Trophoblast cell (in vitro differentiated cells and primary cell): Measurements from ENCODE around the gene CAMK1D.

Source experiments
- DNase-seq, 2 donors: peaks; one replicate each; pipeline ENCODE4 v3.0.0-alpha.2; 2016
- H2AFZ ChIP-seq: 2 replicates; pipeline ENCODE4 v1.6.1; 2013; ENCODE audit warnings: low read length, moderate library complexity, mild to moderate bottlenecking; ENCODE audit not compliant: insufficient read depth, poor library complexity
- H2AK5ac ChIP-seq: 2 replicates; pipeline ENCODE4 v1.6.1; 2013; ENCODE audit warnings: mild to moderate bottlenecking, low read length
- H2BK120ac ChIP-seq: 2 replicates; pipeline ENCODE4 v1.6.1; 2013; ENCODE audit warnings: low read length, mild to moderate bottlenecking, moderate library complexity; ENCODE audit not compliant: insufficient read depth, poor library complexity
- H2BK12ac ChIP-seq: 2 replicates; pipeline ENCODE4 v1.6.1; 2013; ENCODE audit warnings: mild to moderate bottlenecking, low read length, moderate library complexity
- H2BK5ac ChIP-seq: 2 replicates; pipeline ENCODE4 v1.6.1; 2013; ENCODE audit warnings: low read length, low read depth, moderate library complexity, mild to moderate bottlenecking; ENCODE audit not compliant: poor library complexity
- H3K14ac ChIP-seq: 2 replicates; pipeline ENCODE4 v1.6.1; 2013; ENCODE audit warnings: mild to moderate bottlenecking, low read length
- H3K18ac ChIP-seq: 2 replicates; pipeline ENCODE4 v1.6.1; 2013; ENCODE audit warnings: mild to moderate bottlenecking, low read length
- H3K23ac ChIP-seq: 2 replicates; pipeline ENCODE4 v1.6.1; 2013; ENCODE audit warnings: low read length
- H3K27ac ChIP-seq: 2 replicates; pipeline ENCODE4 v1.5.1; 2013; ENCODE audit warnings: low read depth, mild to moderate bottlenecking, inconsistent platforms, low read length, moderate library complexity
- H3K27me3 ChIP-seq: 2 replicates; pipeline ENCODE4 v1.6.1; 2013; ENCODE audit warnings: inconsistent platforms, mild to moderate bottlenecking, low read length, moderate library complexity; ENCODE audit not compliant: insufficient read depth
- H3K36me3 ChIP-seq, 2 experiments: 1 replicate in 1 of 2; 2 replicates in 1 of 2; pipeline ENCODE4 v1.6.1; 2013; ENCODE audit warnings: low read length in 2 of 2, mild to moderate bottlenecking in 2 of 2, moderate library complexity in 1 of 2; ENCODE audit not compliant: insufficient read depth in 2 of 2, control insufficient read depth in 1 of 2
- H3K4ac ChIP-seq: 2 replicates; pipeline ENCODE4 v1.6.1; 2013; ENCODE audit warnings: low read depth, mild to moderate bottlenecking, low read length, moderate library complexity
- H3K4me1 ChIP-seq, 2 experiments: 1 replicate in 1 of 2; 2 replicates in 1 of 2; pipeline ENCODE4 v1.6.1; 2013; ENCODE audit warnings: low read length in 2 of 2, mild to moderate bottlenecking in 2 of 2, moderate library complexity in 1 of 2; ENCODE audit not compliant: insufficient read depth in 2 of 2, control insufficient read depth in 1 of 2
- H3K4me2 ChIP-seq: 2 replicates; pipeline ENCODE4 v1.6.1; 2013; ENCODE audit warnings: inconsistent platforms, mild to moderate bottlenecking, low read length, moderate library complexity
- H3K4me3 ChIP-seq: 2 replicates; pipeline ENCODE4 v1.5.1; 2013; ENCODE audit warnings: mild to moderate bottlenecking, low read depth, low read length, inconsistent platforms
- H3K79me1 ChIP-seq: one replicate; pipeline ENCODE4 v1.6.1; 2013; ENCODE audit warnings: low read length
- H3K79me2 ChIP-seq: 2 replicates; pipeline ENCODE4 v1.6.1; 2013; ENCODE audit warnings: low read length, mild to moderate bottlenecking; ENCODE audit not compliant: control insufficient read depth, insufficient read depth, poor library complexity
- H3K9ac ChIP-seq: 2 replicates; pipeline ENCODE4 v1.6.1; 2013; ENCODE audit warnings: mild to moderate bottlenecking, low read length
- H3K9me3 ChIP-seq: 2 replicates; pipeline ENCODE4 v1.6.1; 2013; ENCODE audit warnings: low read depth, mild to moderate bottlenecking, control low read depth, inconsistent platforms, low read length; ENCODE audit not compliant: insufficient read depth
- H4K12ac ChIP-seq: 2 replicates; pipeline ENCODE4 v1.6.1; 2013; ENCODE audit warnings: low read depth, mild to moderate bottlenecking, low read length, moderate library complexity
- H4K8ac ChIP-seq: 2 replicates; pipeline ENCODE4 v1.6.1; 2013; ENCODE audit warnings: low read depth, mild to moderate bottlenecking, low read length, moderate library complexity
- H4K91ac ChIP-seq: one replicate; pipeline ENCODE4 v1.6.1; 2013; ENCODE audit warnings: low read depth, mild to moderate bottlenecking, low read length, moderate library complexity
- WGBS: extraction: QIAGEN DNeasy Blood & Tissue Kit; methylation state at CpG from one replicate; pipeline ENCODE4 v1.1.7; 2013; ENCODE audit warnings: missing lambda C conversion rate; ENCODE audit not compliant: insufficient read length, insufficient coverage; ENCODE audit errors: extremely low coverage; 5-methylcytosine and 5-hydroxymethylcytosine counted together

The CAMK1D gene

GRCh38 chr10:12839941-12840611 lies 490.7 kb downstream of the CAMK1D start:
- Histone ChIP-seq H2BK120ac (no peak overlapping the region), H2AK5ac (no peak overlapping the region), H3K36me3 (no peaks in the 10 kb centered on the region), H3K4me3 (no peak overlapping the region), H3K4me1 (peaks cover 9 to 16% of the 10 kb centered on the region in 2 experiments), H3K18ac (no peak overlapping the region), H2AFZ (no peak overlapping the region), H3K79me1 (peaks cover 16% of the 10 kb centered on the region), H3K14ac (no peak overlapping the region), H3K27me3 (no peaks in the 10 kb centered on the region), H3K9ac (no peak overlapping the region), H3K4me2 (no peak overlapping the region), H3K27ac (no peak overlapping the region), H3K4ac (no peak overlapping the region), H3K9me3 (no peaks in the 10 kb centered on the region), H2BK5ac (no peak overlapping the region), H3K23ac (no peak overlapping the region), H4K91ac (no peak overlapping the region), H4K12ac (no peak overlapping the region), H2BK12ac (no peak overlapping the region), H4K8ac (no peak overlapping the region), H3K79me2 (peaks cover 3% of the 10 kb centered on the region)
- no CpG with 5 or more reads among the region's 9 CpGs for WGBS
- DNase-seq, result no peak

- no peak overlapping the region for H2BK12ac ChIP-seq
- H3K27me3 ChIP-seq, result no peaks in the 10 kb centered on the region
- no peak overlapping the region for H3K4ac ChIP-seq
- no peak overlapping the region for H3K18ac ChIP-seq
- no peak overlapping the region for H2AK5ac ChIP-seq
- no peak overlapping the region for H3K27ac ChIP-seq
- peaks cover 9 to 16% of the 10 kb centered on the region in 2 experiments for H3K4me1 ChIP-seq
- H3K23ac ChIP-seq, result no peak overlapping the region
- H4K12ac ChIP-seq, result no peak overlapping the region
- no peak overlapping the region for H3K4me2 ChIP-seq
- H2AFZ ChIP-seq, result no peak overlapping the region
- no peak overlapping the region for H3K14ac ChIP-seq
- H3K9me3 ChIP-seq, result no peaks in the 10 kb centered on the region
- no peak overlapping the region for H4K91ac ChIP-seq
- WGBS, result 100% methylated on average over 1 of the region's 10 CpGs
- no peak overlapping the region for H2BK5ac ChIP-seq
- DNase-seq, result no peak
- H3K79me2 ChIP-seq, result peaks cover 3% of the 10 kb centered on the region
- no peak overlapping the region for H3K4me3 ChIP-seq
- no peak overlapping the region for H2BK120ac ChIP-seq
- peaks cover 16% of the 10 kb centered on the region for H3K79me1 ChIP-seq
- H3K36me3 ChIP-seq, result no peaks in the 10 kb centered on the region
- no peak overlapping the region for H3K9ac ChIP-seq
- no peak overlapping the region for H4K8ac ChIP-seq
These were observed 492.1 kb downstream of the CAMK1D start for GRCh38 chr10:12841426-12841825.

- H3K27me3 ChIP-seq, result no peaks in the 10 kb centered on the region
- H4K91ac ChIP-seq, result no peak overlapping the region
- no peak overlapping the region for H2AK5ac ChIP-seq
- H3K9ac ChIP-seq, result no peak overlapping the region
- H3K36me3 ChIP-seq, result no peaks in the 10 kb centered on the region
- no peak for DNase-seq
- 100% methylated on average over 3 of the region's 13 CpGs for WGBS
- H2BK12ac ChIP-seq, result no peak overlapping the region
- H4K8ac ChIP-seq, result no peak overlapping the region
- H3K4me1 ChIP-seq, result peaks cover 9 to 16% of the 10 kb centered on the region in 2 experiments
- H3K18ac ChIP-seq, result no peak overlapping the region
- peaks cover 16% of the 10 kb centered on the region for H3K79me1 ChIP-seq
- H3K14ac ChIP-seq, result no peak overlapping the region
- H2BK120ac ChIP-seq, result no peak overlapping the region
- H2BK5ac ChIP-seq, result no peak overlapping the region
- H3K27ac ChIP-seq, result no peak overlapping the region
- H3K23ac ChIP-seq, result no peak overlapping the region
- no peaks in the 10 kb centered on the region for H3K9me3 ChIP-seq
- no peak overlapping the region for H3K4ac ChIP-seq
- no peak overlapping the region for H3K4me2 ChIP-seq
- H2AFZ ChIP-seq, result no peak overlapping the region
- H4K12ac ChIP-seq, result no peak overlapping the region
- H3K79me2 ChIP-seq, result peaks cover 3% of the 10 kb centered on the region
- H3K4me3 ChIP-seq, result no peak overlapping the region
These were observed 492.5 kb downstream of the CAMK1D start for GRCh38 chr10:12841826-12842225.

GRCh38 chr10:12842310-12842709 lies 493.0 kb downstream of the CAMK1D start:
- peaks cover 3% of the 10 kb centered on the region for H3K79me2 ChIP-seq
- H2BK5ac ChIP-seq, result no peak overlapping the region
- H3K14ac ChIP-seq, result no peak overlapping the region
- no peak overlapping the region for H4K91ac ChIP-seq
- no peak overlapping the region for H3K9ac ChIP-seq
- H2AFZ ChIP-seq, result no peak overlapping the region
- no peak overlapping the region for H2AK5ac ChIP-seq
- no peak for DNase-seq
- H3K79me1 ChIP-seq, result peaks cover 16% of the 10 kb centered on the region
- no peak overlapping the region for H4K8ac ChIP-seq
- no peak overlapping the region for H3K23ac ChIP-seq
- H3K27ac ChIP-seq, result no peak overlapping the region
- no peaks in the 10 kb centered on the region for H3K9me3 ChIP-seq
- no CpG with 5 or more reads among the region's 6 CpGs for WGBS
- no peak overlapping the region for H3K4ac ChIP-seq
- no peak overlapping the region for H3K18ac ChIP-seq
- peaks cover 9 to 17% of the 10 kb centered on the region in 2 experiments for H3K4me1 ChIP-seq
- no peak overlapping the region for H4K12ac ChIP-seq
- no peak overlapping the region for H2BK120ac ChIP-seq
- H3K27me3 ChIP-seq, result no peaks in the 10 kb centered on the region
- no peak overlapping the region for H2BK12ac ChIP-seq
- no peaks in the 10 kb centered on the region for H3K36me3 ChIP-seq
- H3K4me2 ChIP-seq, result no peak overlapping the region
- H3K4me3 ChIP-seq, result no peak overlapping the region
